GM19372 (cell line): ENCODE measurements around the gene ZDHHC11.
"Not testable (repeated sequence)": the region's sequence is repeated elsewhere in the genome, so short reads cannot be mapped to it uniquely, and the experiment has no call there.

Source experiments
- ATAC-seq: cut with Tn5 transposase; IDR thresholded peaks from one replicate; pipeline ENCODE4 v1.9.1; 2021; ENCODE audit warnings: mild to moderate bottlenecking, low read depth, moderate library complexity; ENCODE audit not compliant: unreplicated experiment

ZDHHC11 gene

GRCh38 chr5:765948-766631, 84.7 kb downstream of the ZDHHC11 start:
- no peak for ATAC-seq

GRCh38 chr5:763998-764781, 86.6 kb downstream of the ZDHHC11 start:
- ATAC-seq, result no peak

- ATAC-seq, result no peak
Observed at GRCh38 chr5:763397-763796, 87.4 kb downstream of the ZDHHC11 start.

GRCh38 chr5:762996-763395, 87.8 kb downstream of the ZDHHC11 start:
- ATAC-seq, result not testable (repeated sequence)

GRCh38 chr5:761854-762710, 88.7 kb downstream of the ZDHHC11 start:
- ATAC-seq, result no peak

- ATAC-seq, result no peak
Observed at GRCh38 chr5:761059-761771, 89.6 kb downstream of the ZDHHC11 start.

- ATAC-seq, result no peak
Observed at GRCh38 chr5:760363-761058, 90.3 kb downstream of the ZDHHC11 start.

GRCh38 chr5:759781-760362, 90.9 kb downstream of the ZDHHC11 start:
- no peak for ATAC-seq

- ATAC-seq, result no peak
Observed at GRCh38 chr5:759111-759751, 91.6 kb downstream of the ZDHHC11 start.

GRCh38 chr5:758698-759053, 92.1 kb downstream of the ZDHHC11 start:
- no peak for ATAC-seq

GRCh38 chr5:757931-758697, 92.7 kb downstream of the ZDHHC11 start:
- no peak for ATAC-seq

- ATAC-seq, result no peak
Observed at GRCh38 chr5:757346-757930, 93.3 kb downstream of the ZDHHC11 start.

- ATAC-seq, result no peak
Observed at GRCh38 chr5:756865-757345, 93.9 kb downstream of the ZDHHC11 start.

- no peak for ATAC-seq
Observed at GRCh38 chr5:756171-756570, 94.6 kb downstream of the ZDHHC11 start.

- not testable (repeated sequence) for ATAC-seq
Observed at GRCh38 chr5:754143-754632, 96.6 kb downstream of the ZDHHC11 start.

GRCh38 chr5:753567-754142, 97.1 kb downstream of the ZDHHC11 start:
- ATAC-seq, result not testable (repeated sequence)

GRCh38 chr5:752532-753115, 98.2 kb downstream of the ZDHHC11 start:
- ATAC-seq, result not testable (repeated sequence)
